Natural killer cell (primary cell): ENCODE results near the gene ATG2A. TPM values are rescaled to one million over a fixed set of nuclear protein-coding genes. Genes with fewer than 3 reads are reported as not detected.
A peak's percentile ranks its signal among the peaks of the same experiment; 100 is the strongest.

Experiments used
- ATAC-seq, 3 donors: fragments of 150-1000 bp in 2 of 3; fragments of 200-7000 bp in 1 of 3; cut with Tn5 transposase; 1 replicate in 1 of 3; 2 replicates in 2 of 3; pipeline ENCODE4 v1.10.0; 2021; ENCODE audit warnings: mild to moderate bottlenecking in 2 of 3, moderate library complexity in 2 of 3
- DNase-seq, 2 donors: peaks; one replicate each; pipeline versions ENCODE4 v3.0.0 to v3.0.0-alpha.2; 2013 to 2021; ENCODE audit warnings: mixed read lengths in 1 of 2
- H3K27ac ChIP-seq: one replicate; pipeline ENCODE4 v1.5.1; 2013; ENCODE audit warnings: mild to moderate bottlenecking, low read length
- H3K27me3 ChIP-seq: one replicate; pipeline ENCODE4 v1.6.1; 2013; ENCODE audit warnings: low read length; ENCODE audit not compliant: control insufficient read depth, insufficient read depth
- H3K36me3 ChIP-seq: one replicate; pipeline ENCODE4 v1.6.1; 2013; ENCODE audit warnings: low read length; ENCODE audit not compliant: control insufficient read depth, insufficient read depth
- H3K4me1 ChIP-seq: one replicate; pipeline ENCODE4 v1.6.1; 2013; ENCODE audit warnings: low read length; ENCODE audit not compliant: control insufficient read depth, insufficient read depth
- H3K4me3 ChIP-seq: one replicate; pipeline ENCODE4 v1.5.1; 2013; ENCODE audit warnings: low read length
- H3K9me3 ChIP-seq: one replicate; pipeline ENCODE4 v1.6.1; 2013; ENCODE audit warnings: low read length; ENCODE audit not compliant: control insufficient read depth, insufficient read depth
- H3K27ac Mint-ChIP-seq, 2 donors: one replicate each; pipeline ENCODE4 v1.8.0; 2022; ENCODE audit warnings: mild to moderate bottlenecking in 2 of 2, mixed read lengths in 2 of 2, moderate library complexity in 1 of 2
- H3K27me3 Mint-ChIP-seq, 2 donors: one replicate each; pipeline ENCODE4 v1.8.0; 2022; ENCODE audit warnings: low read depth in 2 of 2, mixed read lengths in 2 of 2
- H3K36me3 Mint-ChIP-seq: one replicate; pipeline ENCODE4 v1.8.0; 2022; ENCODE audit warnings: mixed read lengths
- H3K4me1 Mint-ChIP-seq, 2 donors: one replicate each; pipeline ENCODE4 v1.8.0; 2022; ENCODE audit warnings: mixed read lengths in 2 of 2
- H3K4me3 Mint-ChIP-seq: one replicate; pipeline ENCODE4 v1.8.0; 2022; ENCODE audit warnings: mild to moderate bottlenecking, moderate library complexity, mixed read lengths
- H3K9me3 Mint-ChIP-seq, 2 donors: one replicate each; pipeline ENCODE4 v1.8.0; 2022; ENCODE audit warnings: mixed read lengths in 2 of 2
- CTCF ChIP-seq: fragments of 200-600 bp; IDR thresholded peaks from one replicate; pipeline ENCODE4 v1.8.0; 2022; ENCODE audit warnings: antibody characterized with exemption
- WGBS: methylation state at CpG from one replicate; pipeline ENCODE4 v1.1.7; 2013; ENCODE audit warnings: missing lambda C conversion rate; ENCODE audit not compliant: insufficient coverage; 5-methylcytosine and 5-hydroxymethylcytosine counted together
- intact Hi-C: fragments of 100-400 bp; cut with micrococcal nuclease; formaldehyde crosslinking; loops from one replicate; pipeline ENCODE4 v1.14.2; 2022
- total RNA-seq, 4 donors: library from RNA; stranded (reverse); fragments of 120-200 nt in 1 of 4; gene quantifications; one replicate each; pipeline versions ENCODE4 v1.2.3 to v1.2.4, GENCODE V29; 2013 to 2022

Gene ATG2A
- total RNA-seq, 3 donors from 2014 or later (not counting 1 experiment from before 2014, with no cell fraction given): 165 to 321 (median 259) TPM

- H3K27ac Mint-ChIP-seq: no peak overlapping the region
- H3K36me3 Mint-ChIP-seq: no peaks in the 10 kb centered on the region
- intact Hi-C loops: no loop called here
Measured at GRCh38 chr11:64920124-64920523, 3.1 kb upstream of the ATG2A start.

GRCh38 chr11:64919627-64920026 is 2.6 kb upstream of the ATG2A start:
- ATAC-seq: no peak
- H3K4me1 Mint-ChIP-seq: peaks cover 20 to 31% of the 10 kb centered on the region in 2 donors
- no peaks in the 10 kb centered on the region for H3K27me3 Mint-ChIP-seq
- intact Hi-C loops: loop anchor here (5.0 kb wide), 2 partner anchors 108 to 203 kb away; partner anchors contain the start of genes FAU, MRPL49 and SNX15
- no peak overlapping the region for H3K27ac ChIP-seq
- H3K9me3 Mint-ChIP-seq: no peaks in the 10 kb centered on the region
- no peak for TF ChIP-seq CTCF
- H3K27ac Mint-ChIP-seq: no peak overlapping the region
- H3K4me3 ChIP-seq: no peak overlapping the region
- no peaks in the 10 kb centered on the region for H3K36me3 ChIP-seq
- 94% methylated on average over 5 of the region's 8 CpGs for WGBS
- H3K9me3 ChIP-seq: no peaks in the 10 kb centered on the region
- DNase-seq: no peak
- no peaks in the 10 kb centered on the region for H3K36me3 Mint-ChIP-seq
- no peaks in the 10 kb centered on the region for H3K27me3 ChIP-seq
- no peak overlapping the region for H3K4me3 Mint-ChIP-seq
- H3K4me1 ChIP-seq: peaks cover 43% of the 10 kb centered on the region

More at GRCh38 chr11:64920124-64920523, 3.1 kb upstream of the ATG2A start:
- 94% methylated on average over 2 of the region's 2 CpGs for WGBS
- no peaks in the 10 kb centered on the region for H3K9me3 ChIP-seq
- no peak overlapping the region for H3K4me3 ChIP-seq
- H3K27ac ChIP-seq: no peak overlapping the region
- H3K4me1 Mint-ChIP-seq: peaks cover 20 to 36% of the 10 kb centered on the region in 2 donors
- DNase-seq (no peak), ATAC-seq (no peak)
- H3K27me3 Mint-ChIP-seq: no peaks in the 10 kb centered on the region
- no peaks in the 10 kb centered on the region for H3K36me3 ChIP-seq
- H3K4me3 Mint-ChIP-seq: no peak overlapping the region
- H3K27me3 ChIP-seq: no peaks in the 10 kb centered on the region
- no peaks in the 10 kb centered on the region for H3K9me3 Mint-ChIP-seq
- peaks cover 44% of the 10 kb centered on the region for H3K4me1 ChIP-seq
- TF ChIP-seq CTCF: no peak

GRCh38 chr11:64918017-64918416 is 1.0 kb upstream of the ATG2A start:
- Mint-ChIP-seq H3K9me3 (no peaks in the 10 kb centered on the region), H3K27ac (peak overlapping the region; percentile 91 to 96), H3K4me1 (peaks cover 15 to 28% of the 10 kb centered on the region in 2 donors), H3K27me3 (no peaks in the 10 kb centered on the region), H3K4me3 (peak overlapping the region; percentile 88), H3K36me3 (no peaks in the 10 kb centered on the region)
- WGBS: 31% methylated on average over 4 of the region's 4 CpGs
- Histone ChIP-seq H3K4me3 (no peak overlapping the region), H3K9me3 (no peaks in the 10 kb centered on the region), H3K27me3 (no peaks in the 10 kb centered on the region), H3K27ac (peak overlapping the region; percentile 63), H3K36me3 (peaks cover 13% of the 10 kb centered on the region), H3K4me1 (peaks cover 31% of the 10 kb centered on the region)
- no peak for DNase-seq
- ATAC-seq: no peak
- intact Hi-C loops: loop anchor here (5.0 kb wide), 2 partner anchors 109 to 204 kb away; partner anchors contain the start of genes FAU, MRPL49 and SNX15
- no peak for TF ChIP-seq CTCF

- Mint-ChIP-seq H3K36me3 (no peaks in the 10 kb centered on the region), H3K4me1 (peaks cover 15 to 28% of the 10 kb centered on the region in 2 donors), H3K9me3 (no peaks in the 10 kb centered on the region), H3K27me3 (no peaks in the 10 kb centered on the region), H3K27ac (peak overlapping the region; percentile 91 to 96), H3K4me3 (peak overlapping the region; percentile 88)
- intact Hi-C loops: loop anchor here (5.0 kb wide), 2 partner anchors 110 to 205 kb away; partner anchors contain the start of genes FAU, MRPL49 and SNX15
- Histone ChIP-seq H3K4me1 (peaks cover 31% of the 10 kb centered on the region), H3K27me3 (no peaks in the 10 kb centered on the region), H3K27ac (peak overlapping the region; percentile 63), H3K4me3 (peak overlapping the region; percentile 29), H3K36me3 (peaks cover 16% of the 10 kb centered on the region), H3K9me3 (no peaks in the 10 kb centered on the region)
- TF ChIP-seq CTCF: no peak
- WGBS: 35% methylated on average over 6 of the region's 6 CpGs
- DNase-seq (no peak), ATAC-seq (no peak)
Measured at GRCh38 chr11:64917663-64917995, 620 bp upstream of the ATG2A start.
